ENCODE data around the gene B4GALT5. TPM values are rescaled to one million over a fixed set of nuclear protein-coding genes. Genes with fewer than 3 reads are reported as not detected.
"Not testable (repeated sequence)": the region's sequence is repeated elsewhere in the genome, so short reads cannot be mapped to it uniquely, and the experiment has no call there.

The B4GALT5 gene
- total RNA-seq, 1 experiment from 2014 or later: 20.4 TPM

GRCh38 chr20:49635866-49636265 lies 77.8 kb downstream of the B4GALT5 start:
- H3K27me3 ChIP-seq: no peaks in the 10 kb centered on the region
- H3K4me3 ChIP-seq: no peak overlapping the region
- DNase-seq: no peak
- H3K36me3 ChIP-seq: peaks cover 80% of the 10 kb centered on the region
- no peaks in the 10 kb centered on the region for H3K9me3 ChIP-seq

- H3K4me3 ChIP-seq: no peak overlapping the region
- no peak for DNase-seq
- H3K27me3 ChIP-seq: no peaks in the 10 kb centered on the region
- no peaks in the 10 kb centered on the region for H3K9me3 ChIP-seq
- H3K36me3 ChIP-seq: peaks cover 77% of the 10 kb centered on the region
Observed at GRCh38 chr20:49635166-49635565, 78.5 kb downstream of the B4GALT5 start.

GRCh38 chr20:49634116-49634515 lies 79.6 kb downstream of the B4GALT5 start:
- Histone ChIP-seq H3K27me3 (no peaks in the 10 kb centered on the region), H3K36me3 (peaks cover 75% of the 10 kb centered on the region), H3K4me3 (no peak overlapping the region), H3K9me3 (no peaks in the 10 kb centered on the region)
- DNase-seq: no peak

GRCh38 chr20:49633643-49634042 lies 80.0 kb downstream of the B4GALT5 start:
- DNase-seq: no peak
- Histone ChIP-seq H3K4me3 (no peak overlapping the region), H3K27me3 (no peaks in the 10 kb centered on the region), H3K36me3 (peaks cover 72% of the 10 kb centered on the region), H3K9me3 (no peaks in the 10 kb centered on the region)

- H3K36me3 ChIP-seq: peaks cover 66% of the 10 kb centered on the region
- no peak for DNase-seq
- H3K27me3 ChIP-seq: no peaks in the 10 kb centered on the region
- H3K9me3 ChIP-seq: no peaks in the 10 kb centered on the region
- no peak overlapping the region for H3K4me3 ChIP-seq
Observed at GRCh38 chr20:49633023-49633422, 80.7 kb downstream of the B4GALT5 start.

- Histone ChIP-seq H3K4me3 (no peak overlapping the region), H3K36me3 (peaks cover 55% of the 10 kb centered on the region), H3K9me3 (no peaks in the 10 kb centered on the region), H3K27me3 (no peaks in the 10 kb centered on the region)
- no peak for DNase-seq
Observed at GRCh38 chr20:49631856-49632418, 81.7 kb downstream of the B4GALT5 start.

- Histone ChIP-seq H3K4me3 (no peak overlapping the region), H3K27me3 (no peaks in the 10 kb centered on the region), H3K36me3 (peaks cover 48% of the 10 kb centered on the region), H3K9me3 (no peaks in the 10 kb centered on the region)
- no peak for DNase-seq
Observed at GRCh38 chr20:49631061-49631716, 82.5 kb downstream of the B4GALT5 start.

GRCh38 chr20:49630396-49630951 lies 83.2 kb downstream of the B4GALT5 start:
- no peak for DNase-seq
- no peaks in the 10 kb centered on the region for H3K9me3 ChIP-seq
- no peak overlapping the region for H3K4me3 ChIP-seq
- H3K36me3 ChIP-seq: peaks cover 41% of the 10 kb centered on the region
- H3K27me3 ChIP-seq: no peaks in the 10 kb centered on the region

- no peaks in the 10 kb centered on the region for H3K27me3 ChIP-seq
- H3K9me3 ChIP-seq: no peaks in the 10 kb centered on the region
- peaks cover 34% of the 10 kb centered on the region for H3K36me3 ChIP-seq
- H3K4me3 ChIP-seq: no peak overlapping the region
- no peak for DNase-seq
Observed at GRCh38 chr20:49629606-49630005, 84.1 kb downstream of the B4GALT5 start.

- not testable (repeated sequence) for H3K4me3 ChIP-seq, H3K9me3 ChIP-seq, H3K27me3 ChIP-seq
- peak; percentile 22 for DNase-seq
- H3K36me3 ChIP-seq: peaks cover 25% of the 10 kb centered on the region
Observed at GRCh38 chr20:49628280-49628679, 85.4 kb downstream of the B4GALT5 start.

- no peak for DNase-seq
- peaks cover 2% of the 10 kb centered on the region for H3K9me3 ChIP-seq
Observed at GRCh38 chr20:49627329-49627761, 86.3 kb downstream of the B4GALT5 start.

GRCh38 chr20:49624988-49625387 lies 88.7 kb downstream of the B4GALT5 start:
- not testable (repeated sequence) for H3K9me3 ChIP-seq, DNase-seq, H3K36me3 ChIP-seq, H3K27me3 ChIP-seq, H3K4me3 ChIP-seq

More at GRCh38 chr20:49627329-49627761, 86.3 kb downstream of the B4GALT5 start:
- Histone ChIP-seq H3K36me3 (peaks cover 20% of the 10 kb centered on the region), H3K27me3 (no peaks in the 10 kb centered on the region), H3K4me3 (no peak overlapping the region)

- no peak for DNase-seq
- Histone ChIP-seq H3K36me3 (peaks cover 3% of the 10 kb centered on the region; the same call in 1 of the 2 replicates), H3K27me3 (no peaks in the 10 kb centered on the region), H3K4me3 (no peak overlapping the region), H3K9me3 (peaks cover 9% of the 10 kb centered on the region)
Observed at GRCh38 chr20:49624317-49624716, 89.4 kb downstream of the B4GALT5 start.

- Histone ChIP-seq H3K9me3 (peaks cover 9% of the 10 kb centered on the region), H3K36me3 (no peaks in the 10 kb centered on the region), H3K4me3 (no peak overlapping the region), H3K27me3 (no peaks in the 10 kb centered on the region)
- DNase-seq: no peak
Observed at GRCh38 chr20:49622243-49622642, 91.4 kb downstream of the B4GALT5 start.

GRCh38 chr20:49620364-49621240 lies 93.1 kb downstream of the B4GALT5 start:
- peaks cover 9% of the 10 kb centered on the region for H3K9me3 ChIP-seq
- H3K4me3 ChIP-seq: no peak overlapping the region
- no peaks in the 10 kb centered on the region for H3K27me3 ChIP-seq
- no peaks in the 10 kb centered on the region for H3K36me3 ChIP-seq
- no peak for DNase-seq

GRCh38 chr20:49619113-49620048 lies 94.3 kb downstream of the B4GALT5 start:
- DNase-seq: no peak
- no peaks in the 10 kb centered on the region for H3K27me3 ChIP-seq
- H3K4me3 ChIP-seq: no peak overlapping the region
- no peaks in the 10 kb centered on the region for H3K36me3 ChIP-seq
- H3K9me3 ChIP-seq: peaks cover 9% of the 10 kb centered on the region

Data from MG63 (cell line).